ENCODE results near the gene ERMARD.
A peak's percentile ranks its signal among the peaks of the same experiment; 100 is the strongest.

ERMARD gene

DNA sequence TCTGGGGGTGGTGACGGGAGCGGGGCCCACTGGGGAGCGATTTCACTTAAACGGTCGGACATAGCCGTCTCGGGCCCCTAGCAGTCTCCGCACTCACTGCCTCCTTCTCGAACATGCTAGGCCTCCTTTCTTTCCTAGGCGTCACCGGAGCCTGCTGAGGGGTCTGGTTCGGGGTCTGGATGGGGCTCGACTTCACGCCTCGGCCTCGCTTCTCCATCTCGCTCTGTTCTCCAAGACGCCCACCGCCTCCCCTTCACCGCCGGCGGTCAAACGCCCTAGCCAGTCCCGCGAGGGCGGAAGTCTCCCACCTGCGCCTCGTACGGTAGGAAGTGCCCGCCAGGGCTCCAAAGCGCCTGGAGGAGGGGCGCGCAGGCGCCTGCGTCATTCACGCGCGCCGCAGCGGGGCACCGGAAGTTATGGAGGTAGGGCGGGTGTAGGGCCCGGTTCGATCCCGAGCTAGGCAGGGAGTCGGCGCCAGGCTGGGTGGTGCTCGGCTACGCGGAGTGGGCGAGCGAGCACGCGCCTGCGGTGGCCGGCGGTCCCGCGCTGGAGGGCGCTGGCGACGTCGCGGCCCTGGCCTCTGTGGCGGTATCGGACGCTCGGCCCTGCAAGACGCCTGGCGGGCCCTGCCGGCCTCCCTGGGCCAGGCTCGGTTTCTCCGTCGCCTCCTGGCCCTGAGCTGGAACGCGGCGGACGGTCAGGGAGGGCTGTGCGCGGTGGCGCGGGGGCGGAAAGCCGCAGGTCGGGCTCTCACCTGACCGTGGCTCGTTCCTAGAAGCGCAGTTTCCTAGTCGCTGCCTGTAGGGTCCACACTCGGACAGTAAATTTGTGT, at the start of gene ERMARD, which contains the start of gene DYNLT2:
ERMARD (plus strand) TSS at position 381 of the 832 bp plus-strand sequence; CDS start at position 417, 36 bp downstream.
DYNLT2 (minus strand) TSS at position 331 of the 832 bp plus-strand sequence; CDS start at position 217, 114 bp downstream.
- FAIRE-seq (peak; percentile 95), DNase-seq (ENCODE audit: insufficient read length, low spot score) (peak; percentile 78)

DNA sequence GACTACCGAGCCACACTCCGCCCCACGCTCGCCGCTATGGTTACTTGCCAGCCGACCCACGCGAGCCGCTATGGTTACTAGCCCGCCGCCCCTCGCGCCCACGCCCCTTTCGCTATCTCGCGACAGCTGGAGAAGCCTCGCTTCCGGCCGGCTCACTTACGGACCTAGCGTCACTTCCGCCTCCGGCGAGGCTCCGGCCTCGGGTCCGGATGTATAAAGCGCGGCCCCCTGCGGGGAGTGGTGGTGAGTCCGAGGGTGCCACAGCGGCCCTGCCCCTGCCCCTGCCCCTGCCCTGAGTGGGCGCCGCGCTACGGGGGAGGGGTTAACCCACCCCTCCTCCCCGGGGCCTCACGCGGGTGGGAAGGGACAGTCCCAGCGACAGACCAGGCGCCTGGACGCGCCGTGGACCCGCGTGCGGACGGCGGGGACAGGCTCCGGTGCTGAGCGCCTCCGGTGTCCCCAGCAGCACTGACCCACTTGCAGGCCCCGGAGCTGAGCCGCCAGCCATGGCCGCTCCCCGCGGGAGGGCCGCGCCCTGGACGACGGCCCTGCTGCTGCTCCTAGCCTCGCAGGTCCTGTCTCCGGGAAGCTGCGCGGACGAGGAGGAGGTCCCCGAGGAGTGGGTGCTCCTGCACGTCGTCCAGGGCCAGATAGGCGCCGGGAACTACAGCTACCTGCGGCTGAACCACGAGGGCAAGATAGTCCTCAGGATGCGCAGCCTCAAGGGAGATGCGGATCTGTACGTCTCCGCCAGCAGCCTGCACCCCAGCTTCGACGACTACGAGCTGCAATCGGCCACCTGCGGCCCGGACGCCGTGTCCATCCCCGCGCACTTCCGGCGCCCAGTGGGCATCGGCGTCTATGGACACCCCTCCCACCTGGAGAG, 49.2 kb upstream of the ERMARD start, which contains the start of the genes C6orf120 and WDR27:
C6orf120 (plus strand) TSS at position 173 of the 886 bp plus-strand sequence; CDS start at position 507, 334 bp downstream.
WDR27 (minus strand) TSS at position 76 of the 886 bp plus-strand sequence. CDS start 13,024 bp downstream, outside the sequence.
- DNase-seq (ENCODE audit: insufficient read length, low spot score): peak; percentile 90
- peak; percentile 82 for FAIRE-seq

DNA sequence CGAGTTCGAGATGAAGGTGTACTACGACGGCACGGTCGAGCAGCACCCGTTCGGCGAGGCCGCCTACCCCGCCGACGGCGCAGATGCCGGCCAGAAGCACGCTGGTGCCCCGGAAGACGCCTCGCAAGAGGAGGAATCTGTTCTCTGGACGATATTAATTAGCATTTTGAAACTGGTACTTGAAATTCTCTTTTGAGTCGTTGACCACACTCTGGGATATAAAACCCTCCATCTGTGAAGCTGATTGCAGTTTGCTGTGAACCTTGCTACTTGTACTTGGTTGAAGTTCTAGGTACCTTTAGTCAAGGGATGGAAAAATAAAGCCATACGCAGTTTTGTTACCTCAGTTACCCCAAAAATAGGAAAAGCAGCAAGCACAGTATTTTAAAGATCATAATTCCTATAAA, 48.6 kb upstream of the ERMARD start:
- FAIRE-seq: no peak
- no peak for DNase-seq (ENCODE audit: insufficient read length, low spot score)

DNA sequence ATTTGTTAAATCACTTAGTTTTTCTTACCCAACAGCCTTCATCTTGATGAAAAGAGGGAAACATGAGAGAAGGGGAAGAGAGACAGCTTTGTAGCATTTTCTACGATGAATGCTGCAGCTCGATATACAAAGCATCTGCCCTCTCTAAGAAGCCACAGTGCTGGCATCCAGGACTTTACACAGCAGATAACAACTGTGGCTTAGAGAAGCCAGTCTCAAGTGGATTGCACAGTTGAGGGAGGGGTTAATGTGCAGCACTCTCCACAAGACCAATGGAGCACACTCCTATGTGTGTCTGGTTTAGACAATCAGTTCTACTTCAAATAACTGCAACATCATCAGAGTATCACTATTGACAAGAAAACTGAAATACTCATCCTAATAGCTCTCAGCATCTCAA, 43.6 kb upstream of the ERMARD start:
- DNase-seq (ENCODE audit: insufficient read length, low spot score) (no peak), FAIRE-seq (peak; percentile 56)

DNA sequence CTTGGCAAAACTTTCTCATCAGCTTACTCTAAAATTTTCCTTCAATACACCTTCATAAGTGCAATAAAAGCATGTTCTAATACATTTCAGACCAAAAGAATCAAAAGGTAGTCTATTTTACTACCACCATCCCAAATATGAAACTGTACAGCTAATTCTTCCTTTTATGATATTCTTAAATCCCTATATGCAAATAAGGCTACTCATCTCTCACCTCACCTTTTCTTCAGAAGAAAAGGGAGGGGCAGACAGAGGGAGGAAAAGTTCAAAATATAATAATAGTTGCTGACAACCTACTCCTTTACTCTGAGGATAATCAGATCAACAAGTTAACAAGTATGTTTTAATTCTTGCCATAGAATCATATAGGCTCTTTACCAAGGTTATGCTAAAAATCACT, 42.1 kb upstream of the ERMARD start:
- DNase-seq (ENCODE audit: insufficient read length, low spot score) (no peak), FAIRE-seq (peak; percentile 31)

DNA sequence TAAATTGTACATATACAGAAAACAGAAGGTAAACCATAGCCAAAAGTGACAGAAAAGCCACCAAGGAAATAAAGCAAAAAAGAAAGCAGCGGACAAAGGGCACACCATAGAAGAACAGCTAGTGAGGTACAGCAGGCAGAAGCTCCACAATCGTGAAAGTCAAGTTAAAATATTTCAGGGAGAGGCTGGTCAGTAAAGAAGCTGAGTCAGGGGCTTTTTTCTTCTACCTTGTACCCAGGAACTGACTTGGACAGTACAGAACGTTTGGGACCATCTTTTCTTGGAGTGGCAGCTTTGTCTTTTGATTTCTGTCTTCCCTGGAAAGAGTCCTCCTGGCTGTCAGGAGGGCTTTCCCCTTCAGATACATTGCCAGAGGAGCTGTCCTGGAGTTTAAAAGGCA, 41.4 kb upstream of the ERMARD start:
- FAIRE-seq: no peak

DNA sequence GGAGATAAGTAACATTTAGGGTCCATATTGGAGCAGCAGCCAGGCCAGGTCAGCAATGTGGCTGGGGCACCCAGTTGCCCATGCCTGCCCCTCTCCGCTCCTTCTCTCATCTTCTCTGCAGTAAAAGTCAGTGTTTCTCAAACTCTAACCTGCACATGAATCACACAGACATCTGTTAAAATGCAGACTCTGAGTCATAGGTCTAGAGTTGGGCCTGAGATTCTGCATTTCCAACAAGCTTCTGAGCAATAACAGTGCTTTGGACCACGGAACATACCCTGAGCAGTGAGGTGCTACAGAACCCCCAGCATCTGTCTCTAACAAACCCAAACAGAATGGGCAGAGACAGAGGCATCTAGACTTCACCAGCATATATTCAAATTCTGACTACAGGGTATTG, 37.2 kb upstream of the ERMARD start:
- FAIRE-seq (no peak), DNase-seq (ENCODE audit: insufficient read length, low spot score) (no peak)

More for the DNA sequence above, 41.4 kb upstream of the ERMARD start:
- DNase-seq (ENCODE audit: insufficient read length, low spot score): no peak

DNA sequence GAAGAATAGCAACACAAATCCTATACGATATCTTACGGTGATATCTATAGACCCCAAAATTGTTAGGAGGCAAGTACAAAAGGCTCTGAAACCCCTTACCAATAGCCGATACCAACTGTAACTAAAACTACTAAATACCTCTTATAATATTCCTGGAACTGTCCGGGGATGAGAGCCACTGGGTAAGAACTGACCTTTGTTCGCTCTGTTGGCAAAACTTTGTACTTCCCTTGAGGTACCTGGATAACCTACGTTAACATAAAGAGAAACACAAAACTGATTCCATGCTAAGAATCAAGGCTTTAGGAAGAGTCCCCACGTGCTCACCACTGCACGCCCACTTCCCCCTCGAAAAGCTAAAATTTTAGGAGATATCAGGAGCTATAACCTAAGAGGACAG, 36.8 kb upstream of the ERMARD start:
- FAIRE-seq: no peak
- DNase-seq (ENCODE audit: insufficient read length, low spot score): no peak

DNA sequence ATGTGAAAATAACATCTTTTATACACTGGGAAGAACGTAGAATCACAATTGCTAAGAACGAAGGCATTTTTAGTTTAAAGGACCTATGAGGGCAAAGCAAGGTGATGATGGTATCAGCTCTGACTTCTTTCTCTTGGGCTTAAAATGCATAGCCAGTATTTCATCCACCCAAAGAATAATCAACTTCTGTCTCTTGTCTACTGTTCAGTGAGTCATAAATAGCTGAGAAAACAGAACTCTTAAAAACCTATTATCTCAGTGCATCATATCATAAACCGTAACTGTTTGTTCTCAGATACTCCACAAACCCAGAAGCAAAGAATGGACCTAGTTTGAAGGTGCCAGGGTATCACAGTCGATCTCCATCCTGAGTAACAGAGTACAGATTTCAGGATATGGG, 32.3 kb upstream of the ERMARD start:
- no peak for DNase-seq (ENCODE audit: insufficient read length, low spot score)
- no peak for FAIRE-seq

DNA sequence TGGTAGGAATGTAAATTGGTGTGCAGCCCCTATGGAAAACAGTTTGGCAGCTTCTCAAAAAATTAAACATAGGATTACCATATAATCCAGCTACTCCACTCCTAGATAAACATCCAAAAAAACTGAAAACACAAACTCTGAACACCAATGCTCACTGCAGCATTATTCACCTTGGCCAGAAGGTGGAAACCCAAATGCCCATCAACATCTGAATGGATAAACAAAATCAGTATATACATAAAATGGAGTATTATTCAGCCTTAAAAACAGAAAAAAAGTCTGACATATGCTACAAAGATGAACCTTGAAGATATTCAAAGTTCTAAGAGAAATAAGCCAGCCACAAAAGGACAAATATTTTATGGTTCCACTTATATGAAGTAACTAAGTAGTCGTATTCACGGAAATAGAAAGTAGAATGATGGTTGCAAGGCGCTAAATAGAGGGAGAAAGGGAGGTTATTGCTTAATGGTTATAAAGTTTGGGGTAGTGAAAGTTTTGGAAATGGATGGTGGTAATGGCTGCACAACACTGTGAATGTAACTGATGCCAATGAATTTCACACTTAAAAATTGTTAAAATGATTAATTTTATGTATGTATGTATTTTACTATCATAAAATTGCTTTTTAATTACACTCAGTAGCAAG, 31.1 kb upstream of the ERMARD start:
- FAIRE-seq: no peak

DNA sequence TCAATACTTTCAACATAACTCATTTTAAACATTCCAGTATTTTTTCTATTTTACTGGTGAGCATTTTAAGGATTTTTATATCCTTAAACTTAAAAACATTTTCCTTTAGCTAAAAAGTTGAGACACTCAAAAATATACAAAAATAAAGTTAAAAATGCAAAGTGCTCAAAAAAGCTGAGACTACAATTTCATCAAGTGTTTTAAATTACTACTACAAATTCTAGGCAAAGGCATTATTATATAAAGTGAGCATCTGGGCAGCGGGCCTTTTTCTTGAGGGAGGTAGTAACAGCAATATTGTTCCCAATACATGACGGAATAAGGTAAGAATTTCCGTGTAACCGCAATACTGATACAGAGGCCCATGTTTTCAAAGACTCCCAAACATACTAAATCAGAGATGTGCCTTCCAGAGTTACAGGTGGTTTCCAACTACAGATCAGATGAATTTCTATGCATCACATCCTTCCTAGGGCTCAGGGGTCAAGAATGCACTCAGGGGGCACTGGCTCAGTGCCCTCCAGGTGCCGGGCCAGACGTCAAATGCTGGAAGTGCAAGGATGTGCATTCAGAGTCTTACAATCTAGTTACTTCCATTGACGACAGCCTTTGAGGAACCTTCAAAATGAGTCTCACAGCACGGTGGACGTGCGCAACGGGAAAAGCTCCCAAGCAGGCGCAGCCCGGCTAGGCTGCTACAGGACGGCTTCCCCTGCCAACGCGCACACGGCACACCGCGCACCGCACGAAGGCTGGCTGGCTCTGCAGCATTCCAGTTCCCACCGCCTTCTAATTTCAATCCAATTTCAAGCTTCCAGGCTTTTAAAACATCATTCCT, 28.8 kb upstream of the ERMARD start:
- FAIRE-seq (no peak), DNase-seq (ENCODE audit: insufficient read length, low spot score) (peak; percentile 7)

More for the DNA sequence above, 31.1 kb upstream of the ERMARD start:
- no peak for DNase-seq (ENCODE audit: insufficient read length, low spot score)

DNA sequence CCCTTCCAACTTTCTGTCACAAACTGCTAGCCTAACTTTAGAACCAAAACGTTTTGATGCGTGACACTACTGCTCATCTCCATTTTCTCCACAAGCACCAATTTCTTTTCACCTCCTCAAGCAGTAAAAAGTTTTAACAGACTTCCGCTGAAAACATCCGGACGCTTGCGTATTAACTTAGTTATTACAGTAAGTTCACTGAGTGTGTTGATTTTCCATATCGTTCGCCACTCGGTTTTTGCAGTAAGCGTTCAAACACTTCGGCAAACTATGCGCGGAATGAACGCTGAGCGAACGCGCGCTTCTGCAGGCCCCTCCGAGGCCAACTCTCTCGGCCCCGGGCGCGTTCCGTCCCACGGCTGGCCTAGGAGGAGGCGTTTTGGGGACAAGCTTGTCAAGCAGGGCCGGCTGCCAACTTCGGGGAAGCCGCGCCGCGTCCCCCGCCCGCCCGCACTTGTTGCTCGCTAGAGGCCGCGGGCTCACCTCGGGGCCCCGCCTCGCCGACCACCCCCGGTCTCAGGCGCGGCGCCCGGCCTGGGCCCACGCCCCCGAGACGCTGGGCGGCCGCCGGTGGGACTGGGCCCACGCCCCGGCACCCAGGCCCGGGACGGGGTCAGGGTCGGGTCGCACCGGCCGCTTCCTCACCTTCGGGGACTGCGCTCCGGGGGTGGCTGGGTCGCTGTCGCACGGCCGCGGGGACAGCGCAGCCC, 28.1 kb upstream of the ERMARD start:
- FAIRE-seq (peak; percentile 84), DNase-seq (ENCODE audit: insufficient read length, low spot score) (peak; percentile 46)

DNA sequence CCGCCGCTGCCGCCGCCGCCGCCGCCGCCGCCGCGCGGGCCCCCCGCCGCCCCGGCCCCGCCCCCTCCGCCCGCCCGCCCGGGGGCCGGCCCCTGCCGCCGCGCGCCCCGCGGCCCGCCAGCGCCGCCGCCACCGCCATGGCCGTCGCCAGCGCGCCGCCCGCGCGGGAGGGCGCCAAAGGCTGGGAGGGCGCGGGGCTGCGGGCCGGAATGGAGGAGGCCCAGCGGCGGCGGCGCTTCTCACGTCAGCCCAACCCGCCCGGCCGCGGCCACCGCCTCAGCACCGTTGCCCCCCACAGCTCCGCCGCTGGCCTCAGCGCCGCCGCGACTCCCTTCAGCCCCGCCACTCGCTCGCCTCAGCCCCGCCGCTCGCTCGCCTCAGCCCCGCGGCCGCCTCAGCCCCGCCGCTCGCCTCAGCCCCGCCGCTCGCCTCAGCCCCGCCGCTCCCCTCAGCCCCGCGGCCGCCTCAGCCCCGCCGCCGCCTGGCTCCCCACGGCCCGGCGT, 27.4 kb upstream of the ERMARD start:
- DNase-seq (ENCODE audit: insufficient read length, low spot score): peak; percentile 56
- FAIRE-seq: no peak

DNA sequence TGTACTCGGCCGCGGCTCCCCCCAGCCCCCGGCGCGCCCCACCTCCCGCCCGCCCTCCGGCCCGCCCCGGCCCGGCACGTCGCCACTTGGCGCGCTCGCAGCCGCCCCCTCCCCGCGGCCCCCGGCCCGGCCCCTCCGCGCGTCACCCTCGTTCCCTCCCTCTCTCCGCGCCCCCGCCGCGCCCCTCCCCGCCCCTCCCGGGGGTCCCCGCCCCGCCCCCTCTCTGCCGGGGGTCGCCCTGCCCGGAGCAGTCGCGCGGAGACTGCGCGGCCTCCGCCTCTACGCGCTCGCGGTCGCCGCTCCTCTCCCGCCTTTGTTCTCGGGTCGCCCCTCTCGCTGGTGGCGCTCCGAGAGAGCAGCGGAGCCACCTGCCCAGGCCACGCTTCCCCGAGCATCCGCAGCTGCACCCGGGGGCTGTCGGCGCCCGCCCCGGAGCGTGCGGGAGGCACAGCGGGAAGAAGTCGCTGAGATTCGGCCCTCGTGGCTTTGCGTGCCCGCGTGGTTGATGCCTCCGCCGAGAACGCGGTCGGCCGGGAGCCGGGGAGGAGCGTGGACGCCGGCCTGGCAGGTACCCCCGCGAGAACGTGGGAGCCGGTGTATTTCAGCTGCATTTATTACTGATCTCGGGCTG, 26.8 kb upstream of the ERMARD start, which contains the start of gene PHF10:
PHF10 (minus strand) TSS at position 7 of the 631 bp plus-strand sequence. CDS start 569 bp downstream, outside the sequence.
- FAIRE-seq (peak; percentile 54), DNase-seq (ENCODE audit: insufficient read length, low spot score) (peak; percentile 58)

DNA sequence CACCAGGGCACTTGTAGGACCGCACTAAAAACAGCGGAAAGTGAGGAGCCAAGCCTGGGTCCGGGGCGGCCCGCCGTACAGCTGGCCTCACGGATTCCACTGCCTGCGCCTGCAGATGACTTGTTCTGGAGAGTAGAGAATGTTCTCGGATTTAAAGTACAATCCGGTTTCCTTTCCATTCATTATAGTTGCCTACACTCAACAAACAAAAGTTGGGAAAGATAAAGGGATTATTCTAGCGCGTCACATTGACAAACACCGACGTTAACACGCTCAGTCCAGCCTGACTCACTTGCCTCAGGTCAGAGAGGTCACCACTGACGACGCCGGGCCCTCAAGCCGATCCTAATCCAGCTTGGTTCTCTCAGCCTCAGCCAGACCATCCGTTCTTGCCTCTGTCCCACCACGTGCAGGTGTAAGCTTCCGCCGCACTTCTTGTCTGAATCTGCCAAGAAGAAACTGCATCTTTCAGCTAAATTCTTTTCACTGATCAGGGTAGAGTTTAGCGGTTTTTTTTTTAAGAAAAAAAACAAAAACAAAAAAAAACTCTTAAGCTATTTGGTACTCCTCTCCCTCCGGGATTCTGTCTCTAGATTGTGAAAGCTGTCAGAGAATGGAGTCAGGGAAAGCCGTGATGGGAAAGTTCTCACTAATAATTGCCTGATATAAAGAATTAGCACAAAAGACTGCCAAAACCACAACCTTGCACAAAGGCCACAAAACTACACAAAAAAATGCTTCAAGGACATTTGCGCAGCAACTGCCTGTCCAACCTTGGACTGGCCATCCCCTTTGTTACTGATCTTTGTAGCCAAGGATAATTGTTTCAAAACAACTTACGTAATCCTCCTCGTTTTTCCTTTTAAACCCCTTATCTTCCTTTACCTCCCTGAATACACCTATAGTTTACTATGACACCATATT, 26.0 kb upstream of the ERMARD start:
- DNase-seq (ENCODE audit: insufficient read length, low spot score) (no peak), FAIRE-seq (peak; percentile 58)

DNA sequence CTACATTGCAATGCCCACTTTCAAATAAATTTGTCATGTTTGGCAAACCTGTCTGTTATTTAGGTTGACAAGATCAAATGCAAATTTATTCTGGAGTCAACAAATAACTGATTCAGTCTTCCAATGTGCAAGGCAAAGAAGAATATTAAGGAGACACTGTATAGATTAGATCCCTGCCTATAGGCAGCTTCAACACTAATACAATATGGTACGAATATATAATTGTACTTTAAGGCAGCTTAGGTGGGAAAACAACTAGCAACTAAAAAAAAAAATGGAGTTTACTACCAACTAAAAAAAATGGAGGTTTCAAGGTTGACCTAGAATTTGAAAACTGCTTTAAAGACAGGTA, 25.4 kb upstream of the ERMARD start:
- DNase-seq (ENCODE audit: insufficient read length, low spot score) (no peak), FAIRE-seq (no peak)

DNA sequence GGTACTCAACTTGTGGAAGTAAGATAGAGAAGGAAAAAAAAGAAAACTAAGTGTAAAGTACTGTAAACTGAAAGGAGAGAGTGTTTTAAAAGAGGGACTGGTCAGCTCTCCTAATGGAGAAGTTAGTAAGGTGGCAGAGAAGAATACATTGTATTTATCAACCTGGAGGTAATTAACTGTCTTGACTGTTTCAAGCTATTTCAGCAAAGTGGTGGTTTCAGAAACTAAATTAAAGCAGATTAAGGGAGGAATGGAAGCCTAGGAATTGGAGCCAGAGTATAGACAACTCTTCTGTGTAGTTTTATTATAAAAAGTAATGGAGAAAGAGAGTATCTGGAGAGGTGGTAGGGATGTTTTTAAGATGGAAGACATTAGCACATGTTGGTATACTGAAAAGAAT, 24.5 kb upstream of the ERMARD start:
- DNase-seq (ENCODE audit: insufficient read length, low spot score): no peak
- FAIRE-seq: no peak
